A549 (cell line): Measurements from ENCODE around the gene KSR2. TPM values are rescaled to one million over a fixed set of nuclear protein-coding genes. Genes with fewer than 3 reads are reported as not detected.

Source experiments
- ATAC-seq, 2 experiments: fragments of 200-7000 bp in 1 of 2; fragments of >200 bp in 1 of 2; cut with Nextera tagmentation in 1 of 2; cut with Tn5 transposase in 1 of 2; 3 replicates each; pipeline versions ENCODE4 v1.8.0 to v1.9.1; 2018 to 2020; ENCODE audit warnings: mild to moderate bottlenecking in 1 of 2, moderate library complexity in 1 of 2
- CTCF ChIA-PET: fragments of 300-600 bp; sonication (Branson Sonifier 250); formaldehyde crosslinking; extraction: SDS; loops from one replicate; lab custom pipeline; 2021; ENCODE audit warnings: antibody characterized with exemption, inconsistent platforms; lab: Yijun Ruan, JAX
- POLR2A ChIA-PET: fragments of 350-600 bp; formaldehyde crosslinking; extraction: SDS; loops from one replicate; lab custom pipeline; 2021; ENCODE audit warnings: antibody characterized with exemption, inconsistent platforms; lab: Yijun Ruan, JAX
- DNase-seq, 2 experiments: peaks; one replicate each; pipeline versions ENCODE4 v3.0.0 to v3.0.0-alpha.2; 2011 to 2016; ENCODE audit warnings: low read depth in 1 of 2, low spot score in 1 of 2
- FAIRE-seq: peaks from 2 replicates; lab custom pipeline; 2011; peaks lifted over from hg19 to GRCh38; lab: Jason Lieb, UNC
- H3K27ac ChIP-seq, 2 experiments: fragments of >200 bp; sonication (Bioruptor Twin); formaldehyde crosslinking; 3 replicates each; pipeline ENCODE4 v1.5.1; 2016 to 2017
- H3K4me1 ChIP-seq: fragments of >200 bp; sonication (Bioruptor Twin); formaldehyde crosslinking; 3 replicates; pipeline ENCODE4 v1.6.1; 2016
- H3K4me2 ChIP-seq: fragments of >200 bp; sonication (Bioruptor Twin); formaldehyde crosslinking; 3 replicates; pipeline ENCODE4 v1.6.1; 2016
- H3K4me3 ChIP-seq: fragments of >200 bp; sonication (Bioruptor Twin); formaldehyde crosslinking; 3 replicates; pipeline ENCODE4 v1.5.1; 2016
- H3K9me3 ChIP-seq: fragments of >200 bp; sonication (Bioruptor Twin); formaldehyde crosslinking; 3 replicates; pipeline ENCODE4 v1.6.1; 2016
- BCL3 ChIP-seq: fragments of >200 bp; sonication (Bioruptor Twin); formaldehyde crosslinking; IDR thresholded peaks from 3 replicates; pipeline ENCODE4 v1.6.1; 2016
- BHLHE40 ChIP-seq: IDR thresholded peaks from 2 replicates; pipeline ENCODE4 v1.6.1; 2012; ENCODE audit warnings: low read depth, low read length, inconsistent platforms
- CBX2 ChIP-seq: fragments of 200-600 bp; sonication (generic); IDR thresholded peaks from 2 replicates; pipeline ENCODE4 v1.6.1; 2016; ENCODE audit warnings: low read depth, mild to moderate bottlenecking, borderline replicate concordance
- CHD2 ChIP-seq: fragments of 150-350 bp; IDR thresholded peaks from 2 replicates; pipeline ENCODE4 v1.6.1; 2014; ENCODE audit warnings: low read length; ENCODE audit not compliant: partially characterized antibody
- EHF ChIP-seq: fragments of 250-450 bp; sonication (Bioruptor Pico); IDR thresholded peaks from 2 replicates; pipeline ENCODE4 v1.5.0; 2020; ENCODE audit warnings: mild to moderate bottlenecking
- FOSB ChIP-seq: fragments of 250-450 bp; sonication (Bioruptor Pico); IDR thresholded peaks from 2 replicates; pipeline ENCODE4 v1.5.0; 2020; ENCODE audit warnings: mild to moderate bottlenecking, moderate library complexity
- HES2 ChIP-seq: fragments of >200 bp; sonication (Bioruptor Twin); formaldehyde crosslinking; IDR thresholded peaks from 2 replicates; pipeline ENCODE4 v1.6.1; 2016
- HMGXB4 ChIP-seq: fragments of 250-450 bp; sonication (Bioruptor Pico); IDR thresholded peaks from 2 replicates; pipeline ENCODE4 v1.5.0; 2021; ENCODE audit warnings: mild to moderate bottlenecking, moderate library complexity, borderline replicate concordance
- KDM1A ChIP-seq: fragments of 200-600 bp; sonication (generic); IDR thresholded peaks from 2 replicates; pipeline ENCODE4 v1.6.1; 2016; ENCODE audit warnings: low read depth, mild to moderate bottlenecking
- PHF8 ChIP-seq: fragments of 200-600 bp; sonication (generic); IDR thresholded peaks from 2 replicates; pipeline ENCODE4 v1.6.1; 2016; ENCODE audit warnings: low read depth, mild to moderate bottlenecking, antibody characterized with exemption, moderate library complexity, borderline replicate concordance
- POLR2A ChIP-seq: IDR thresholded peaks from 2 replicates; pipeline ENCODE4 v1.6.1; 2012; ENCODE audit warnings: mild to moderate bottlenecking, low read length
- REST ChIP-seq: fragments of 200-600 bp; sonication (generic); IDR thresholded peaks from 2 replicates; pipeline ENCODE4 v1.6.1; 2016; ENCODE audit warnings: antibody characterized with exemption, mild to moderate bottlenecking, moderate library complexity
- RNF2 ChIP-seq: fragments of 200-600 bp; sonication (generic); IDR thresholded peaks from 2 replicates; pipeline ENCODE4 v1.6.1; 2016; ENCODE audit warnings: low read depth, mild to moderate bottlenecking, antibody characterized with exemption, moderate library complexity, borderline replicate concordance
- TFCP2L1 ChIP-seq: fragments of 250-450 bp; sonication (Bioruptor Pico); IDR thresholded peaks from 2 replicates; pipeline ENCODE4 v1.5.0; 2021; ENCODE audit warnings: mild to moderate bottlenecking
- TP53 ChIP-seq: fragments of 250-450 bp; sonication (Bioruptor Pico); IDR thresholded peaks from 2 replicates; pipeline ENCODE4 v1.5.0; 2021; ENCODE audit warnings: mild to moderate bottlenecking, moderate library complexity
- ZSCAN20 ChIP-seq: fragments of 250-450 bp; sonication (Bioruptor Pico); IDR thresholded peaks from 2 replicates; pipeline ENCODE4 v1.8.0; 2022; ENCODE audit warnings: mild to moderate bottlenecking, moderate library complexity
- WGBS: methylation state at CpG from one replicate; pipeline ENCODE4 v1.1.6; 2017; ENCODE audit errors: missing lambda C conversion rate; 5-methylcytosine and 5-hydroxymethylcytosine counted together
- polyA plus RNA-seq, 4 experiments: library from polyadenylated mRNA; depleted of rRNA in 3 of 4; stranded (reverse); fragments of >200 nt; fragmentation: RNase III in 1 of 4; extraction: RNeasy Plus Mini Kit Qiagen cat#74134 plus additional on column Dnase treatment in 1 of 4; gene quantifications; 2 replicates in 3 of 4; 3 replicates in 1 of 4; pipeline ENCODE4 v1.2.3, GENCODE V29; 2011 to 2017
- TF ChIP-seq, protein P1 (sequence below): fragments of 450-650 bp; IDR thresholded peaks from 2 replicates; pipeline ENCODE4 v1.6.1; 2014; ENCODE audit warnings: antibody characterized with exemption
- TF ChIP-seq, protein P2 (sequence below): fragments of >200 bp; sonication (Bioruptor Twin); formaldehyde crosslinking; IDR thresholded peaks from 3 replicates; pipeline ENCODE4 v1.5.1; 2016
- TF ChIP-seq, protein P3 (sequence below): fragments of 150-350 bp; IDR thresholded peaks from 2 replicates; pipeline ENCODE4 v1.6.1; 2014; ENCODE audit warnings: low read depth, mild to moderate bottlenecking, low read length

KSR2 gene
- polyA plus RNA-seq, 2 of the 4 experiments (the other 2 are of a cell fraction) = 0.37 to 1.2 TPM

DNA sequence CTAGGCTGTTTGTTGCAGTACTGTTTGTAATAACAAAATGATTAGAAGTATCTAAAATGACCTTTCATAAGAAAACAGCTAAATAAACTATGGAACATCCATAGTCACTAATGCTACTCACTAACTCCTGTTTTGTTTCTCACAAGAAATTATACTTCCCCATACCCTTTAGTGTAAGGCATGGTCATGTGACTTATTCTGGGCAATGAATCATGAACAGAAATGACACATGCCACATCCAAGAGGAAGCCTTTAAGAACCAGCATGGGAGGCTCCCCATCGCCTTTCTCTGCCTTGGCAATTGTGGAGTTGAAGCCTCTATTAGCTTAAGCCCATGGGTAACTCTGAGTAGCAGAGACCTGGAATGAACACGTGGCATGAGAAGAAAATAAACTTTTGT lies 49.3 kb downstream of the KSR2 start:
- Histone ChIP-seq H3K27ac (no peak overlapping the region), H3K4me1 (no peaks in the 10 kb centered on the region), H3K4me2 (no peak overlapping the region), H3K4me3 (no peak overlapping the region), H3K9me3 (no peaks in the 10 kb centered on the region)
- FAIRE-seq (peak; percentile 18), ATAC-seq (no peak), DNase-seq (no peak)
- ChIA-PET POLR2A (no interaction called here), CTCF (interaction anchor here (1.2 kb wide), 1 partner anchor 45 kb away, joined by 11 read pairs; no protein-coding TSS in a partner anchor)
- 31% methylated on average over 2 of the region's 2 CpGs for WGBS
- TF ChIP-seq, protein P1, sequence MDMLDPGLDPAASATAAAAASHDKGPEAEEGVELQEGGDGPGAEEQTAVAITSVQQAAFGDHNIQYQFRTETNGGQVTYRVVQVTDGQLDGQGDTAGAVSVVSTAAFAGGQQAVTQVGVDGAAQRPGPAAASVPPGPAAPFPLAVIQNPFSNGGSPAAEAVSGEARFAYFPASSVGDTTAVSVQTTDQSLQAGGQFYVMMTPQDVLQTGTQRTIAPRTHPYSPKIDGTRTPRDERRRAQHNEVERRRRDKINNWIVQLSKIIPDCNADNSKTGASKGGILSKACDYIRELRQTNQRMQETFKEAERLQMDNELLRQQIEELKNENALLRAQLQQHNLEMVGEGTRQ = peak; percentile 54
- no peak for TF ChIP-seq PHF8

DNA sequence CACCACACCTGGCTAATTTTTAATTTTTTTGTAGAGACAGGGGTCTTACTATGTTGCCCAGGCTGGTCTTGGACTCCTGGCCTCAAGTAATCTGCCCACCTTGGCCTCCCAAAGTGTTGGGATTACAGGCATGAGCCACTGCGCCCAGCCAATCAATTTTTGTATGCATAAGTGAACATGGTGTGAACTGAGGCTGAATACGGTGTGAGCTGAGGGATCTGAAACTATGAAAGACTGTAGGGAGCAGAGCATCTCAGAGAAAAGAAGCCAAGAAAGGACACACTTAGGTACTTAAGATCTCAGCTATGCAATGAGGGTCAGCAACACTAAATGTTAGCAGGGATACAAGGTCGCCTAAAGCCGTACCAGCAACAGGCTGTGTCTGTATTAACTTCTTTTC lies 54.1 kb downstream of the KSR2 start:
- POLR2A ChIA-PET = no interaction called here
- H3K27ac ChIP-seq = no peak overlapping the region

More for the DNA sequence above, 54.1 kb downstream of the KSR2 start:
- no peak for FAIRE-seq
- Histone ChIP-seq H3K9me3 (0 out of 3 replicates have a peak, but pooled peaks cover 3% of the 10 kb centered on the region), H3K4me1 (no peaks in the 10 kb centered on the region), H3K4me2 (no peak overlapping the region), H3K4me3 (no peak overlapping the region)
- DNase-seq = no peak
- 54% methylated on average over 4 of the region's 4 CpGs for WGBS
- CTCF ChIA-PET = no interaction called here
- TF ChIP-seq KDM1A = no peak
- TF ChIP-seq, protein P2, sequence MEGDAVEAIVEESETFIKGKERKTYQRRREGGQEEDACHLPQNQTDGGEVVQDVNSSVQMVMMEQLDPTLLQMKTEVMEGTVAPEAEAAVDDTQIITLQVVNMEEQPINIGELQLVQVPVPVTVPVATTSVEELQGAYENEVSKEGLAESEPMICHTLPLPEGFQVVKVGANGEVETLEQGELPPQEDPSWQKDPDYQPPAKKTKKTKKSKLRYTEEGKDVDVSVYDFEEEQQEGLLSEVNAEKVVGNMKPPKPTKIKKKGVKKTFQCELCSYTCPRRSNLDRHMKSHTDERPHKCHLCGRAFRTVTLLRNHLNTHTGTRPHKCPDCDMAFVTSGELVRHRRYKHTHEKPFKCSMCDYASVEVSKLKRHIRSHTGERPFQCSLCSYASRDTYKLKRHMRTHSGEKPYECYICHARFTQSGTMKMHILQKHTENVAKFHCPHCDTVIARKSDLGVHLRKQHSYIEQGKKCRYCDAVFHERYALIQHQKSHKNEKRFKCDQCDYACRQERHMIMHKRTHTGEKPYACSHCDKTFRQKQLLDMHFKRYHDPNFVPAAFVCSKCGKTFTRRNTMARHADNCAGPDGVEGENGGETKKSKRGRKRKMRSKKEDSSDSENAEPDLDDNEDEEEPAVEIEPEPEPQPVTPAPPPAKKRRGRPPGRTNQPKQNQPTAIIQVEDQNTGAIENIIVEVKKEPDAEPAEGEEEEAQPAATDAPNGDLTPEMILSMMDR = no peak
- TF ChIP-seq TP53 (CRISPR knock-in tag) = no peak
- no peak for TF ChIP-seq RNF2
- no peak for TF ChIP-seq POLR2A
- no peak for TF ChIP-seq EHF
- TF ChIP-seq ZSCAN20 (CRISPR knock-in tag) = no peak
- TF ChIP-seq, protein P3, sequence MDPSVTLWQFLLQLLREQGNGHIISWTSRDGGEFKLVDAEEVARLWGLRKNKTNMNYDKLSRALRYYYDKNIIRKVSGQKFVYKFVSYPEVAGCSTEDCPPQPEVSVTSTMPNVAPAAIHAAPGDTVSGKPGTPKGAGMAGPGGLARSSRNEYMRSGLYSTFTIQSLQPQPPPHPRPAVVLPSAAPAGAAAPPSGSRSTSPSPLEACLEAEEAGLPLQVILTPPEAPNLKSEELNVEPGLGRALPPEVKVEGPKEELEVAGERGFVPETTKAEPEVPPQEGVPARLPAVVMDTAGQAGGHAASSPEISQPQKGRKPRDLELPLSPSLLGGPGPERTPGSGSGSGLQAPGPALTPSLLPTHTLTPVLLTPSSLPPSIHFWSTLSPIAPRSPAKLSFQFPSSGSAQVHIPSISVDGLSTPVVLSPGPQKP = no peak
- no peak for TF ChIP-seq BCL3
- TF ChIP-seq CBX2 = no peak
- TF ChIP-seq TFCP2L1 (CRISPR knock-in tag) = no peak
- no peak for TF ChIP-seq BHLHE40
- no peak for TF ChIP-seq CHD2
- TF ChIP-seq HMGXB4 (CRISPR knock-in tag) = no peak
- no peak for TF ChIP-seq FOSB (CRISPR knock-in tag)
- no peak for TF ChIP-seq HES2
- no peak for TF ChIP-seq REST
- ATAC-seq = no peak
